Esophagus squamous epithelium (tissue), 5 donors: ENCODE results near the gene SHC2. TPM values are rescaled to one million over a fixed set of nuclear protein-coding genes. Genes with fewer than 3 reads are reported as not detected.
A peak's percentile ranks its signal among the peaks of the same experiment; 100 is the strongest.
"Not testable (repeated sequence)": the region's sequence is repeated elsewhere in the genome, so short reads cannot be mapped to it uniquely, and the experiment has no call there.

ENCODE experiments used
- DNase-seq: peaks from one replicate; lab custom pipeline; 2025; lab: John Stamatoyannopoulos, UW
- H3K27ac ChIP-seq, 4 donors: fragments of 200-600 bp; sonication (generic); one replicate each; pipeline ENCODE4 v1.5.1; 2016 to 2019; ENCODE audit warnings: mild to moderate bottlenecking in 1 of 4
- H3K27me3 ChIP-seq, 4 donors: fragments of 200-600 bp; sonication (generic); 1 replicate in 3 of 4; 2 replicates in 1 of 4; pipeline versions ENCODE4 v1.5.1 to v1.6.0; 2017 to 2021; ENCODE audit warnings: antibody characterized with exemption in 1 of 4
- H3K36me3 ChIP-seq, 3 donors: fragments of 200-600 bp; sonication (generic); one replicate each; pipeline ENCODE4 v1.5.1; 2016 to 2019
- H3K4me1 ChIP-seq, 3 donors: fragments of 200-600 bp; sonication (generic); one replicate each; pipeline ENCODE4 v1.5.1; 2017 to 2019
- H3K4me3 ChIP-seq, 4 donors: fragments of 200-600 bp; sonication (generic); 1 replicate in 3 of 4; 2 replicates in 1 of 4; pipeline ENCODE4 v1.5.1; 2016 to 2019; ENCODE audit warnings: mild to moderate bottlenecking in 2 of 4, moderate library complexity in 1 of 4
- H3K9me3 ChIP-seq, 3 donors: fragments of 200-600 bp; sonication (generic); one replicate each; pipeline ENCODE4 v1.5.1; 2016 to 2019
- CTCF ChIP-seq, 6 experiments: fragments of 450-650 bp in 4 of 6; fragments of 200-600 bp in 2 of 6; sonication (generic) in 2 of 6; IDR thresholded peaks; one replicate each; pipeline ENCODE4 v1.5.1; 2016 to 2019; ENCODE audit warnings: antibody characterized with exemption in 6 of 6, mild to moderate bottlenecking in 4 of 6, moderate library complexity in 4 of 6
- POLR2A ChIP-seq, 4 donors: fragments of 450-650 bp; IDR thresholded peaks; one replicate each; pipeline ENCODE4 v1.6.1; 2017; ENCODE audit warnings: antibody characterized with exemption in 4 of 4, mild to moderate bottlenecking in 4 of 4, moderate library complexity in 3 of 4
- WGBS, 2 donors: methylation state at CpG; one replicate each; pipeline ENCODE4 v1.1.5; 2018; 5-methylcytosine and 5-hydroxymethylcytosine counted together
- intact Hi-C: fragments of 100-400 bp; cut with DNase I; formaldehyde crosslinking; loops from one replicate; pipeline ENCODE4 v1.15.0; 2022
- total RNA-seq, 4 donors: library from RNA; depleted of rRNA; stranded (reverse); fragments of >200 nt; gene quantifications; one replicate each; pipeline ENCODE4 v1.1.0, GENCODE V29; 2016
- donor health status: DM: yes; HTN: yes; CAD: no.

Gene SHC2
- total RNA-seq, 4 donors from 2014 or later: 1.1 to 10.2 (median 4.7) TPM

GRCh38 chr19:388691-389090 lies 72.1 kb downstream of the SHC2 start:
- peaks cover 0 to 34% (median 0%) of the 10 kb centered on the region in 4 donors for H3K27me3 ChIP-seq
- no peak overlapping the region for H3K4me3 ChIP-seq
- TF ChIP-seq POLR2A (IDR thresholded peaks at IDR 0.05) (no peak), CTCF (IDR thresholded peaks at IDR 0.05) (no peak)
- 65 to 73% methylated on average over 6 to 7 of the region's 17 CpGs for WGBS, 2 donors
- no peak for DNase-seq
- no peaks in the 10 kb centered on the region for H3K4me1 ChIP-seq
- no peak overlapping the region for H3K27ac ChIP-seq
- intact Hi-C loops: no loop called here
- no peaks in the 10 kb centered on the region for H3K9me3 ChIP-seq
- no peaks in the 10 kb centered on the region for H3K36me3 ChIP-seq

DNA sequence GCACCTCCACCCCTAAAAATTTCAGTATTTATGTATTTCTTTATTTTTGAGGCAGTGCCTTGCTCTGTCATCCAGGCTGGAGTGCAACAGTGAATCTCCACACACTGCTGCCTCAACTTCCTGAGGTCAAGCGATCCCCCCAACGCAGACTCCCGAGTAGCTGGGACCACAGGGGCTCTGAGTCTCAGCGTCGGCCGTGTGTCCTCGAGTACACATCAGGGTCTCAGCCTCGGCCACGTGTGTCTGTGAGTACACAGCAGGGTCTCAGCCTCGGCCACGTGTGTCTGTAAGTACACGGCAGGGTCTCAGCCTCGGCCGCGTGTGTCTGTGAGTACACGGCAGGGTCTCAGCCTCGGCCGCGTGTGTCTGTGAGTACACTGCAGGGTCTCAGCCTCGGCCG lies 73.1 kb downstream of the SHC2 start:
- 79 to 91% methylated on average over 8 to 10 of the region's 21 CpGs for WGBS, 2 donors
- DNase-seq: no peak
- no peak overlapping the region for H3K27ac ChIP-seq
- H3K36me3 ChIP-seq: no peaks in the 10 kb centered on the region
- H3K27me3 ChIP-seq: peaks cover 0 to 43% (median 0%) of the 10 kb centered on the region in 4 donors
- TF ChIP-seq POLR2A (IDR thresholded peaks at IDR 0.05) (no peak), CTCF (IDR thresholded peaks at IDR 0.05) (no peak)
- H3K9me3 ChIP-seq: no peaks in the 10 kb centered on the region
- intact Hi-C loops: no loop called here
- H3K4me1 ChIP-seq: no peaks in the 10 kb centered on the region
- H3K4me3 ChIP-seq: no peak overlapping the region

DNA sequence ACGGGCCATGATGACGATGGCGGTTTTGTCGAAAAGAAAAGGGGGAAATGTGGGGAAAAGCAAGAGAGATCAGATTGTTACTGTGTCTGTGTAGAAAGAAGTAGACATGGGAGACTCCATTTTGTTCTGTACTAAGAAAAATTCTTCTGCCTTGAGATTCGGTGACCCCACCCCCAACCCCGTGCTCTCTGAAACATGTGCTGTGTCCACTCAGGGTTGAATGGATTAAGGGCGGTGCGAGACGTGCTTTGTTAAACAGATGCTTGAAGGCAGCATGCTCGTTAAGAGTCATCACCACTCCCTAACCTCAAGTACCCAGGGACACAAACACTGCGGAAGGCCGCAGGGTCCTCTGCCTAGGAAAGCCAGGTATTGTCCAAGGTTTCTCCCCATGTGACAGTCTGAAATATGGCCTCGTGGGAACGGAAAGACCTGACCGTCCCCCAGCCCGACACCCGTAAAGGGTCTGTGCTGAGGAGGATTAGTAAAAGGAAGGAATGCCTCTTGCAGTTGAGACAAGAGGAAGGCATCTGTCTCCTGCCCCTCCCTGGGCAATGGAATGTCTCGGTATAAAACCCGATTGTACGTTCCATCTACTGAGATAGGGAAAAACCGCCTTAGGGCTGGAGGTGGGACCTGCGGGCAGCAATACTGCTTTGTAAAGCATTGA lies 74.1 kb downstream of the SHC2 start:
- H3K36me3 ChIP-seq, H3K4me3 ChIP-seq, H3K4me1 ChIP-seq, H3K9me3 ChIP-seq, DNase-seq, H3K27ac ChIP-seq, intact Hi-C loops: not testable (repeated sequence)
- H3K27me3 ChIP-seq: peaks cover 0 to 49% (median 0%) of the 10 kb centered on the region in 4 donors
- WGBS, 2 donors: 33 to 42% methylated on average over 9 to 12 of the region's 22 CpGs

GRCh38 chr19:386189-386588 lies 74.6 kb downstream of the SHC2 start:
- H3K27ac ChIP-seq, H3K4me3 ChIP-seq, H3K9me3 ChIP-seq, H3K4me1 ChIP-seq, DNase-seq, intact Hi-C loops, H3K36me3 ChIP-seq: not testable (repeated sequence)
- H3K27me3 ChIP-seq: peaks cover 0 to 50% (median 0%) of the 10 kb centered on the region in 4 donors
- TF ChIP-seq CTCF (IDR thresholded peaks at IDR 0.05): peak in 1 of 6 experiments; percentile 13
- 48 to 64% methylated on average over 7 to 8 of the region's 8 CpGs for WGBS, 2 donors

- Histone ChIP-seq H3K4me1 (no peaks in the 10 kb centered on the region), H3K27ac (no peak overlapping the region), H3K27me3 (peaks cover 0 to 38% (median 0%) of the 10 kb centered on the region in 4 donors), H3K36me3 (no peaks in the 10 kb centered on the region), H3K4me3 (no peak overlapping the region), H3K9me3 (no peaks in the 10 kb centered on the region)
- WGBS, 2 donors: 69 to 85% methylated on average over 5 to 9 of the region's 9 CpGs
- intact Hi-C loops: no loop called here
- DNase-seq: no peak
- no peak for TF ChIP-seq CTCF (IDR thresholded peaks at IDR 0.05)
- TF ChIP-seq POLR2A (IDR thresholded peaks at IDR 0.05): no peak
Measured at GRCh38 chr19:384799-385169, 76.0 kb downstream of the SHC2 start.
